Prostate gland (tissue), 2 donors: ENCODE data around the gene STK26. TPM values are rescaled to one million over a fixed set of nuclear protein-coding genes. Genes with fewer than 3 reads are reported as not detected.

Source experiments
- DNase-seq: peaks from one replicate; pipeline ENCODE4 v3.0.0-alpha.2; 2019; ENCODE audit warnings: low spot score
- H3K27ac ChIP-seq, 2 donors: fragments of 200-600 bp; sonication (generic); 2 replicates each; pipeline ENCODE4 v1.5.1; 2017 to 2019
- H3K27me3 ChIP-seq: fragments of 200-600 bp; sonication (generic); replicated peaks from 2 replicates; pipeline ENCODE4 v1.5.1; 2019; ENCODE audit not compliant: insufficient read depth
- H3K36me3 ChIP-seq, 2 donors: fragments of 200-600 bp; sonication (generic); 1 replicate in 1 of 2; 2 replicates in 1 of 2; pipeline versions ENCODE4 v1.5.1 to v1.8.1; 2017 to 2019
- H3K4me1 ChIP-seq: fragments of 200-600 bp; sonication (generic); replicated peaks from 2 replicates; pipeline ENCODE4 v1.5.1; 2019
- H3K4me3 ChIP-seq, 2 donors: fragments of 200-600 bp; sonication (generic); 2 replicates each; pipeline ENCODE4 v1.5.1; 2017 to 2019
- H3K9me3 ChIP-seq: fragments of 200-600 bp; sonication (generic); 2 replicates; pipeline ENCODE4 v1.5.1; 2017
- CTCF ChIP-seq, 4 experiments: fragments of 200-600 bp in 2 of 4; fragments of 450-650 bp in 2 of 4; sonication (generic) in 2 of 4; IDR thresholded peaks; 1 replicate in 3 of 4; 2 replicates in 1 of 4; pipeline ENCODE4 v1.5.1; 2016 to 2019; ENCODE audit warnings: antibody characterized with exemption in 4 of 4, mild to moderate bottlenecking in 2 of 4, moderate library complexity in 2 of 4
- POLR2A ChIP-seq: fragments of 450-650 bp; IDR thresholded peaks from one replicate; pipeline ENCODE4 v1.6.1; 2016; ENCODE audit warnings: antibody characterized with exemption, mild to moderate bottlenecking
- POLR2AphosphoS5 ChIP-seq: sonication (generic); formaldehyde crosslinking; IDR thresholded peaks from one replicate; pipeline ENCODE4 v1.6.1; 2017; ENCODE audit warnings: antibody characterized with exemption
- WGBS: methylation state at CpG from one replicate; pipeline ENCODE4 v1.1.5; 2018; 5-methylcytosine and 5-hydroxymethylcytosine counted together
- intact Hi-C: fragments of 100-400 bp; cut with DNase I; formaldehyde crosslinking; loops from one replicate; pipeline ENCODE4 v1.14.2; 2022
- total RNA-seq, 2 donors: library from RNA; depleted of rRNA; stranded (reverse); fragments of >200 nt; gene quantifications; one replicate each; pipeline ENCODE4 v1.1.0, GENCODE V29; 2016

The STK26 gene
- total RNA-seq, 2 donors from 2014 or later = 11.0 to 12.9 TPM

DNA sequence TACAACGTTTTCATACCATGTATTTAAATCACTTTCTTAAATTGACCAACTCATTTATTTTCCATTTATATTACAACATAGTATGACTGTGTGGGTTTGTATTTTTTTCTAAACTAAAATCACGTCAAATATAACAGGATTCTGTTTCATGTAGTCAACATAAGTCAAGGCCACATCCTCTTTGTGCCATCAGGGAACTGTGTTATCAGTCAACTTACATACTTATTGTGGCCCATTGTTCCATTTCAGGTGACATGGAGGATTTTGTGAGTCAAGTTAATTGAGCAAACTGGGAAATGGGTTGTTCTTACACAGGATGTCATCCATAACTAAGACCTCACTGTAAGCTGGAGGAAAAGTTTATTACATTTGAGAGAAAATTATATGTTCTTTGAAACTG lies 35.9 kb downstream of the STK26 start:
- H3K4me1 ChIP-seq = no peaks in the 10 kb centered on the region
- H3K27ac ChIP-seq = no peak overlapping the region
- H3K4me3 ChIP-seq = no peak overlapping the region
- no peak for DNase-seq
- TF ChIP-seq POLR2AphosphoS5 = no peak
- no peak for TF ChIP-seq POLR2A
- TF ChIP-seq CTCF (IDR thresholded peaks at IDR 0.05) = no peak
- H3K27me3 ChIP-seq = no peaks in the 10 kb centered on the region
- intact Hi-C loops = no loop called here
- no peaks in the 10 kb centered on the region for H3K36me3 ChIP-seq
- no peaks in the 10 kb centered on the region for H3K9me3 ChIP-seq
- WGBS = 84% methylated on average over 2 of the region's 2 CpGs

DNA sequence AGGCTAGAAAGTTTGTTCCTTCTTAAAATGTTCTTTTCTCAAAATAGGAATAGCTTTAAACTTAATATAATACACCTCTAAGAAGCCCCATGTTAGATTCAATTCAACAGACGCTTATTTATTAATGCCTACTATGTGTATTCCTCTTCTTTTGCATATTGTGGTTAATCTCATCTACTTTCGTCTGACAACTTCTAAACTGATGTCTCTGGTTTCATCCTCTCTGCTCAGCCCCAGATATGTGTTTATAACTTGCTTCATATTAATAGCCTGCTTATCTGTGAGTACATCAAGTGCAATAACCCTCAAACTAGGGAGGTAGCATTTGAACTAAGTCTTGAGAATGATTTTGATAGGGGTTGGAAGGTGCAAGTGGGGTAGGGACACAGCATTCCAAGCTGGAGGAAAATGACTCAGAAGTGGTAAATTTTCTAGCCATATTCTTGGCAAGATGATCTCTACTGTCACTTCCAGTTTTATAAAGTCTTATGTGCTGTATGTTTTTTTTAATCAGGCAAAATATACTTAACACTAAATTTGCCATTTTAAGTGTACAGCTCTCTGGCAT lies 37.0 kb downstream of the STK26 start:
- Histone ChIP-seq H3K4me1 (no peaks in the 10 kb centered on the region), H3K36me3 (no peaks in the 10 kb centered on the region), H3K27ac (no peak overlapping the region), H3K27me3 (no peaks in the 10 kb centered on the region), H3K9me3 (no peaks in the 10 kb centered on the region), H3K4me3 (no peak overlapping the region)
- intact Hi-C loops = loop anchor here (5.0 kb wide), 1 partner anchor 38 kb away; the partner anchor contains the start of gene STK26
- no peak for TF ChIP-seq CTCF (IDR thresholded peaks at IDR 0.05)
- peak; percentile 53 for TF ChIP-seq POLR2AphosphoS5
- no peak for DNase-seq
- 27% methylated on average over 2 of the region's 2 CpGs for WGBS

DNA sequence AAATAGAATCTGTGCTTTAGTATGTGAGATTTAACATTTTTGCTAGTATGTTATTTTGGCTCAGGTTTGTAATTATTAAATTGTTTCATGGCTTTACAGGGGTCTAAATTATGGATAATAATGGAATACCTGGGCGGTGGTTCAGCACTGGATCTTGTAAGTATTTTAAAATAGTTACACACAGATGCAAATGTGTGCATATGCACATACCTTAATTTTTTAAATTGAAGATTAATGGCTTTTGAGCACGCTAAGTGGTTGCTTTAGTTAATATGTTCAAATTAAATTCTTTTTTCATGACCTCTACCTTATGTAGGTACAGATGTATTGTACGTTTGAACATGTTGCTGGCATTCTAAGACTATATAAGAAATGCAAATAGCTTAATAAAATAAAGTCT lies 40.2 kb downstream of the STK26 start:
- H3K36me3 ChIP-seq = no peaks in the 10 kb centered on the region
- no peak overlapping the region for H3K4me3 ChIP-seq
- 94% methylated on average over 3 of the region's 3 CpGs for WGBS
- no peaks in the 10 kb centered on the region for H3K9me3 ChIP-seq
- TF ChIP-seq POLR2A (no peak), CTCF (IDR thresholded peaks at IDR 0.05) (no peak), POLR2AphosphoS5 (no peak)
- intact Hi-C loops = loop anchor here (5.0 kb wide), 1 partner anchor 41 kb away; the partner anchor contains the start of gene STK26
- DNase-seq = no peak
- H3K27me3 ChIP-seq = no peaks in the 10 kb centered on the region
- no peak overlapping the region for H3K27ac ChIP-seq
- no peaks in the 10 kb centered on the region for H3K4me1 ChIP-seq

- no peaks in the 10 kb centered on the region for H3K27me3 ChIP-seq
- intact Hi-C loops = loop anchor here (5.0 kb wide), 1 partner anchor 42 kb away; the partner anchor contains the start of gene STK26
- no peak for DNase-seq
- no peaks in the 10 kb centered on the region for H3K36me3 ChIP-seq
- WGBS = 88% methylated on average over 2 of the region's 4 CpGs
- H3K4me1 ChIP-seq = no peaks in the 10 kb centered on the region
- H3K27ac ChIP-seq = no peak overlapping the region
- TF ChIP-seq CTCF (IDR thresholded peaks at IDR 0.05) = no peak
- no peak for TF ChIP-seq POLR2A
- TF ChIP-seq POLR2AphosphoS5 = no peak
- no peaks in the 10 kb centered on the region for H3K9me3 ChIP-seq
- H3K4me3 ChIP-seq = no peak overlapping the region
Observed at GRCh38 chrX:132063862-132064261, 40.8 kb downstream of the STK26 start.

- Histone ChIP-seq H3K36me3 (no peaks in the 10 kb centered on the region), H3K27me3 (no peaks in the 10 kb centered on the region), H3K9me3 (no peaks in the 10 kb centered on the region), H3K4me3 (no peak overlapping the region), H3K27ac (no peak overlapping the region), H3K4me1 (no peaks in the 10 kb centered on the region)
- intact Hi-C loops = no loop called here
- 95% methylated on average over 1 of the region's 1 CpG for WGBS
- DNase-seq = no peak
- TF ChIP-seq CTCF (IDR thresholded peaks at IDR 0.05) (no peak), POLR2A (no peak), POLR2AphosphoS5 (no peak)
Observed at GRCh38 chrX:132068405-132068804, 45.3 kb downstream of the STK26 start.
